ENCODE measurements around the gene ANAPC10. TPM values are rescaled to one million over a fixed set of nuclear protein-coding genes. Genes with fewer than 3 reads are reported as not detected.

ANAPC10 gene
- total RNA-seq, 1 donor from 2014 or later: 27.1 TPM

GRCh38 chr4:145125396-145125795, 27.4 kb upstream of the ANAPC10 start:
- Histone ChIP-seq H3K27me3 (ENCODE audit: control insufficient read depth, insufficient read depth, low read length) (no peaks in the 10 kb centered on the region), H3K36me3 (ENCODE audit: control insufficient read depth, insufficient read depth, low read length) (peaks cover 8% of the 10 kb centered on the region), H3K4me3 (ENCODE audit: low read depth, low read length) (no peak overlapping the region)
- no peak for TF ChIP-seq CTCF (IDR thresholded peaks at IDR 0.05; ENCODE audit: insufficient read depth, low read length, severe bottlenecking)
- DNase-seq (ENCODE audit: low read depth) (no peak), FAIRE-seq (no peak)

DNA sequence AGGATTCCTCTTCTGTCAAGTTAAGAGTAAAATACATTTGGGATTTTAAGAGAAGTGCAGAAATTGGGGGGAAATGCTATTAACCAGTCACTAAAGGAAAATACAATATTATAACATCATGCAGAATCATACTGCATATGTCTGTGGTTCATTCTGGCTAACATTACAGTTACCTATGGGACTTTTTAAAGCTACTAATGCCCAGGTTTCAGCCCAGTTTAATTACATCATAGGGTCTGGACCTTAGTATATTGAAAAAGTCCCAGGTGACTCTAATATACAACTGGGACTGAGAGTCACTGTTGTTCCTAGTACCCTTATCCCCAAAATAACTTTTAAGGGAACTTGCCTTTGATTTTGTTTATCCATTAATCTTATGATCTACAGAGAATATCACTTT, 10.1 kb upstream of the ANAPC10 start:
- H3K27me3 ChIP-seq (ENCODE audit: control insufficient read depth, insufficient read depth, low read length): no peaks in the 10 kb centered on the region
- no peak for TF ChIP-seq CTCF (IDR thresholded peaks at IDR 0.05; ENCODE audit: insufficient read depth, low read length, severe bottlenecking)
- no peak overlapping the region for H3K4me3 ChIP-seq (ENCODE audit: low read depth, low read length)
- FAIRE-seq (no peak), DNase-seq (ENCODE audit: low read depth) (no peak)
- H3K36me3 ChIP-seq (ENCODE audit: control insufficient read depth, insufficient read depth, low read length): peaks cover 3% of the 10 kb centered on the region

- Histone ChIP-seq H3K36me3 (ENCODE audit: control insufficient read depth, insufficient read depth, low read length) (peaks cover 1% of the 10 kb centered on the region), H3K27me3 (ENCODE audit: control insufficient read depth, insufficient read depth, low read length) (no peaks in the 10 kb centered on the region), H3K4me3 (ENCODE audit: low read depth, low read length) (no peak overlapping the region)
- no peak for TF ChIP-seq CTCF (IDR thresholded peaks at IDR 0.05; ENCODE audit: insufficient read depth, low read length, severe bottlenecking)
- FAIRE-seq: no peak
- no peak for DNase-seq (ENCODE audit: low read depth)
Measured at GRCh38 chr4:145107126-145107525, 9.1 kb upstream of the ANAPC10 start.

DNA sequence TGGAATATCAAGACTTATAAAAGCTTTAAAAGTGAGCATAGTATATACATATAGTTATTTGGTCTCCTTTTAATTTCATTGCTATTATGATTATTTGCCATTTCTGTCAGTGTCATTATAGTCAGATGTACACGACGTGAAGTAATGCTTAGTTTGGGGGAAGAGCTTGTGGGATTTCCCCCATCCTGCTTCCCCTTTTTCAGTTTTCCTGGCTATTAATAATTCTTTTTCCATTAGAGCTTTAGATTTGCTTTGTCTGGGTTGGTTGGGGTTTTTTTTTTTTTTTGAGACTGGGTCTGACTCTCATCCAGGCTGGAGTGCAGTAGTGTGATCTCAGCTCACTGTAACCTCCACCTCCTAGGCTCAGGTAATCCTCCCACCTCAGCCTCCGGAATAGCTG, 5.5 kb upstream of the ANAPC10 start:
- Histone ChIP-seq H3K27me3 (ENCODE audit: control insufficient read depth, insufficient read depth, low read length) (no peaks in the 10 kb centered on the region), H3K4me3 (ENCODE audit: low read depth, low read length) (no peak overlapping the region), H3K36me3 (ENCODE audit: control insufficient read depth, insufficient read depth, low read length) (peaks cover 2% of the 10 kb centered on the region)
- FAIRE-seq: no peak
- DNase-seq (ENCODE audit: low read depth): no peak
- TF ChIP-seq CTCF (IDR thresholded peaks at IDR 0.05; ENCODE audit: insufficient read depth, low read length, severe bottlenecking): no peak

- peaks cover 2% of the 10 kb centered on the region for H3K36me3 ChIP-seq (ENCODE audit: control insufficient read depth, insufficient read depth, low read length)
Measured at GRCh38 chr4:145102619-145103018, 4.6 kb upstream of the ANAPC10 start.

More at GRCh38 chr4:145102619-145103018, 4.6 kb upstream of the ANAPC10 start:
- no peak for TF ChIP-seq CTCF (IDR thresholded peaks at IDR 0.05; ENCODE audit: insufficient read depth, low read length, severe bottlenecking)
- DNase-seq (ENCODE audit: low read depth): no peak
- H3K27me3 ChIP-seq (ENCODE audit: control insufficient read depth, insufficient read depth, low read length): no peaks in the 10 kb centered on the region
- H3K4me3 ChIP-seq (ENCODE audit: low read depth, low read length): no peak overlapping the region
- no peak for FAIRE-seq
